Aorta (tissue), 5 donors: Measurements from ENCODE around the gene GIPC3. TPM values are rescaled to one million over a fixed set of nuclear protein-coding genes. Genes with fewer than 3 reads are reported as not detected.

ENCODE experiments used
- ATAC-seq: fragments of 200-7000 bp; cut with Tn5 transposase; one replicate; pipeline ENCODE4 v1.9.1; 2022; ENCODE audit warnings: moderate library complexity; ENCODE audit not compliant: low FRiP score
- DNase-seq, 2 donors: peaks; one replicate each; pipeline ENCODE4 v3.0.0-alpha.2; 2020
- H3K27ac ChIP-seq, 2 donors: one replicate each; pipeline ENCODE4 v1.5.1; 2013; ENCODE audit warnings: low read length in 2 of 2, mild to moderate bottlenecking in 2 of 2, moderate library complexity in 2 of 2, control low read depth in 1 of 2, inconsistent platforms in 1 of 2, low read depth in 1 of 2
- H3K27me3 ChIP-seq, 2 donors: one replicate each; pipeline ENCODE4 v1.6.1; 2013; ENCODE audit warnings: control low read depth in 1 of 2, low read length in 1 of 2, mild to moderate bottlenecking in 1 of 2, moderate library complexity in 1 of 2; ENCODE audit not compliant: insufficient read depth in 2 of 2, control insufficient read depth in 1 of 2
- H3K36me3 ChIP-seq, 2 donors: one replicate each; pipeline ENCODE4 v1.6.1; 2013; ENCODE audit warnings: control low read depth in 1 of 2, low read length in 1 of 2, mild to moderate bottlenecking in 1 of 2; ENCODE audit not compliant: insufficient read depth in 2 of 2, control insufficient read depth in 1 of 2
- H3K4me1 ChIP-seq, 2 donors: one replicate each; pipeline ENCODE4 v1.6.1; 2013; ENCODE audit warnings: low read length in 2 of 2, control low read depth in 1 of 2, mild to moderate bottlenecking in 1 of 2, moderate library complexity in 1 of 2; ENCODE audit not compliant: insufficient read depth in 2 of 2, control insufficient read depth in 1 of 2
- H3K4me3 ChIP-seq, 2 donors: one replicate each; pipeline ENCODE4 v1.5.1; 2013; ENCODE audit warnings: low read length in 2 of 2, control low read depth in 1 of 2, mild to moderate bottlenecking in 1 of 2
- H3K9me3 ChIP-seq: one replicate; pipeline ENCODE4 v1.6.1; 2013; ENCODE audit warnings: mild to moderate bottlenecking, low read length; ENCODE audit not compliant: control insufficient read depth
- WGBS, 2 donors: extraction: QIAGEN DNeasy Blood & Tissue Kit; methylation state at CpG; one replicate each; pipeline ENCODE4 v1.1.7; 2013; 5-methylcytosine and 5-hydroxymethylcytosine counted together
- intact Hi-C, 2 donors: fragments of 100-400 bp; cut with DNase I; formaldehyde crosslinking; loops; one replicate each; pipeline versions ENCODE4 v1.14.2 to v1.15.0; 2022
- polyA plus RNA-seq, 2 donors: library from polyadenylated mRNA; stranded (reverse); fragments of 200-250 nt; gene quantifications; one replicate each; pipeline ENCODE4 v1.2.3, GENCODE V29; 2013
- total RNA-seq, 2 donors: library from RNA; stranded (reverse); fragmentation: NEBNext Ultra II Directional; extraction: Animal tissue kit (Norgen Biotek cat#: 25700); gene quantifications; one replicate each; pipeline ENCODE4 v1.2.1, GENCODE V29; 2021
- donor health status: healthy with polysubstance abuse.
- donor health status: Bipolar disorder and iron deficiency.
- donor health status: DM: no; HTN: no; CAD: no.
- donor health status: DM: no; HTN: no; CAD: no.
- donor health status: DM: yes; HTN: yes; CAD: no.

The GIPC3 gene
- total and polyA plus RNA-seq, 4 donors: 0.50 to 5.0 (median 2.0) TPM

- ATAC-seq (no peak), DNase-seq (peak in 1 of 2 donors; percentile 59)
- intact Hi-C loops: no loop called here
- H3K36me3 ChIP-seq: peaks cover 0 to 2% of the 10 kb centered on the region in 2 donors
- no peaks in the 10 kb centered on the region for H3K9me3 ChIP-seq
- peak overlapping the region in 1 of 2 donors; percentile 72 for H3K27ac ChIP-seq
- H3K27me3 ChIP-seq: no peaks in the 10 kb centered on the region
- H3K4me1 ChIP-seq: no peaks in the 10 kb centered on the region
- WGBS, 2 donors: 17 to 22% methylated on average over 9 of the region's 9 CpGs
- no peak overlapping the region for H3K4me3 ChIP-seq
Measured at GRCh38 chr19:3591876-3592613, 6.8 kb downstream of the GIPC3 start.

- Histone ChIP-seq H3K27me3 (no peaks in the 10 kb centered on the region), H3K27ac (no peak overlapping the region), H3K4me1 (no peaks in the 10 kb centered on the region), H3K9me3 (no peaks in the 10 kb centered on the region), H3K4me3 (no peak overlapping the region), H3K36me3 (peaks cover 0 to 4% of the 10 kb centered on the region in 2 donors)
- ATAC-seq (no peak), DNase-seq (no peak)
- intact Hi-C loops: no loop called here
- 52 to 61% methylated on average over 11 of the region's 11 CpGs for WGBS, 2 donors
Measured at GRCh38 chr19:3593156-3593555, 7.9 kb downstream of the GIPC3 start.

GRCh38 chr19:3595521-3596061, 10.3 kb downstream of the GIPC3 start:
- no peak for ATAC-seq
- Histone ChIP-seq H3K4me3 (no peak overlapping the region), H3K9me3 (no peaks in the 10 kb centered on the region), H3K27me3 (no peaks in the 10 kb centered on the region), H3K27ac (no peak overlapping the region), H3K4me1 (no peaks in the 10 kb centered on the region), H3K36me3 (peaks cover 0 to 12% of the 10 kb centered on the region in 2 donors)
- no peak for DNase-seq
- intact Hi-C loops: no loop called here
- 85 to 86% methylated on average over 34 of the region's 34 CpGs for WGBS, 2 donors

- no peaks in the 10 kb centered on the region for H3K9me3 ChIP-seq
- peaks cover 0 to 12% of the 10 kb centered on the region in 2 donors for H3K36me3 ChIP-seq
- WGBS, 2 donors: 92 to 94% methylated on average over 27 to 28 of the region's 28 CpGs
- no peak for ATAC-seq
- no peaks in the 10 kb centered on the region for H3K27me3 ChIP-seq
- intact Hi-C loops: no loop called here
- peak in 1 of 2 donors; percentile 72 for DNase-seq
- H3K4me3 ChIP-seq: no peak overlapping the region
- peaks cover 0 to 2% of the 10 kb centered on the region in 2 donors for H3K4me1 ChIP-seq
- no peak overlapping the region for H3K27ac ChIP-seq
Measured at GRCh38 chr19:3599776-3600187, 14.5 kb downstream of the GIPC3 start.

DNA sequence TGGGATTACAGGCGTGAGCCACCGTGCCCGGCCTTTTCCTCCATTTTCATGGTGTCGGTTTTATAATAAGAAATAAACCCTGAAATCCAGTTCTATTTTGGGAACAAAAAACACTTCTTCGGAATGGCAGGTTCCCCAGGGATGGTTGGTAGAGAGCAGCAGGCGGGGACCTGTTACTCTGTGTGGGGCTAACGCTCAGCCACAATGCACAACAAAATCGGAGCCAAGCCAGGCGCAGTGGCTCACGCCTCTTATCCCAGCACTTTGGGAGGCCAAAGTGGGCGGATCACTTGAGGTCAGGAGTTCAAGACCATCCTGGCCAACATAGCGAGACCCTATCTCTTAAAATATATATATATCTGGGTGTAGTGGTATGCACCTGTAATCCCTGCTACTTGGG, 15.7 kb downstream of the GIPC3 start:
- Histone ChIP-seq H3K9me3 (no peaks in the 10 kb centered on the region), H3K4me3 (no peak overlapping the region), H3K27me3 (no peaks in the 10 kb centered on the region), H3K4me1 (peaks cover 0 to 2% of the 10 kb centered on the region in 2 donors), H3K36me3 (peaks cover 0 to 10% of the 10 kb centered on the region in 2 donors), H3K27ac (peak overlapping the region in 1 of 2 donors; percentile 41)
- ATAC-seq: no peak
- peak; percentile 69 to 81 for DNase-seq
- intact Hi-C loops: no loop called here
- WGBS, 2 donors: 10 to 16% methylated on average over 12 of the region's 12 CpGs

- ATAC-seq (peak; percentile 41), DNase-seq (peak; percentile 85 to 90)
- no peaks in the 10 kb centered on the region for H3K27me3 ChIP-seq
- 3 to 7% methylated on average over 23 of the region's 23 CpGs for WGBS, 2 donors
- H3K27ac ChIP-seq: peak overlapping the region; percentile 87 to 97
- no peaks in the 10 kb centered on the region for H3K9me3 ChIP-seq
- peaks cover 0 to 8% of the 10 kb centered on the region in 2 donors for H3K36me3 ChIP-seq
- no peak overlapping the region for H3K4me3 ChIP-seq
- H3K4me1 ChIP-seq: peaks cover 0 to 2% of the 10 kb centered on the region in 2 donors
- intact Hi-C loops: no loop called here
Measured at GRCh38 chr19:3603121-3603811, 18.0 kb downstream of the GIPC3 start.

- Histone ChIP-seq H3K9me3 (no peaks in the 10 kb centered on the region), H3K36me3 (peaks cover 0 to 8% of the 10 kb centered on the region in 2 donors), H3K4me3 (no peak overlapping the region), H3K27ac (peak overlapping the region; percentile 89 to 98), H3K4me1 (peaks cover 0 to 2% of the 10 kb centered on the region in 2 donors), H3K27me3 (no peaks in the 10 kb centered on the region)
- DNase-seq: peak; percentile 78 to 88
- 16 to 24% methylated on average over 27 of the region's 27 CpGs for WGBS, 2 donors
- intact Hi-C loops: no loop called here
- peak; percentile 2 for ATAC-seq
Measured at GRCh38 chr19:3604227-3604986, 19.1 kb downstream of the GIPC3 start.

DNA sequence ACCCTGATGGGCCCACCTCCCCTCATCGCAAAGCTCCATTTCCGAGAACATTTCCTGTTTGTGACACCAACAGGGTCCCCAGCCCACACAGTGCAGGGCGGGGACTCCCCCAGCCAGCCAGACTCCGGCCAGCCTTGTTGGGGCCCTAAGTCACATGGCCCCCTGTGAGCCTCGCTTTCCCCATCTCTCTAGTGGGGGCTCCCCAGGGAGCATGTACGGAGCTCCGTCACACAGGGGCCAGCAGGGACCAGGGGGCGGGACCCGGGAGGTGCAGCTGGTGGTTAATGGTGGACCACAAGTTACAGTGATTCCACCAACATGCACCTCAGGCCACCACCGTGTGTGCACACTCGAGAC, 19.7 kb downstream of the GIPC3 start:
- peak overlapping the region in 1 of 2 donors; percentile 3 for H3K4me3 ChIP-seq
- peak overlapping the region; percentile 89 to 98 for H3K27ac ChIP-seq
- WGBS, 2 donors: 8 to 17% methylated on average over 11 of the region's 11 CpGs
- H3K4me1 ChIP-seq: peaks cover 0 to 2% of the 10 kb centered on the region in 2 donors
- ATAC-seq (no peak), DNase-seq (peak in 1 of 2 donors; percentile 72)
- H3K27me3 ChIP-seq: no peaks in the 10 kb centered on the region
- H3K9me3 ChIP-seq: no peaks in the 10 kb centered on the region
- peaks cover 0 to 4% of the 10 kb centered on the region in 2 donors for H3K36me3 ChIP-seq
- intact Hi-C loops: loop anchor here in 1 of 2 donors (5.0 kb wide), 1 partner anchor 33 kb away; the partner anchor contains the start of gene HMG20B
